ENCODE data around the gene PLEKHN1.

- TF ChIP-seq CTCF (IDR thresholded peaks at IDR 0.05; ENCODE audit: low read length) (no peak), EZH2 (optimal IDR thresholded peaks at IDR 0.05; ENCODE audit: low read depth, low read length) (no peak), EZH2phosphoT487 (IDR thresholded peaks at IDR 0.05; ENCODE audit: low read length) (no peak)
Measured at GRCh38 chr1:978069-978834, 12.0 kb downstream of the PLEKHN1 start.
